Body of pancreas (tissue), 4 donors: Measurements from ENCODE around the gene LHX3.

Experiments used
- POLR2A ChIP-seq, 3 donors: fragments of 450-650 bp; IDR thresholded peaks; one replicate each; pipeline ENCODE4 v1.6.1; 2016; ENCODE audit warnings: antibody characterized with exemption in 3 of 3, mild to moderate bottlenecking in 2 of 3
- TF ChIP-seq, protein P1 (sequence below), 7 experiments: fragments of 450-650 bp in 4 of 7; fragments of 200-600 bp in 3 of 7; sonication (generic) in 3 of 7; IDR thresholded peaks; one replicate each; pipeline ENCODE4 v1.5.1; 2016 to 2019; ENCODE audit warnings: antibody characterized with exemption in 7 of 7

DNA sequence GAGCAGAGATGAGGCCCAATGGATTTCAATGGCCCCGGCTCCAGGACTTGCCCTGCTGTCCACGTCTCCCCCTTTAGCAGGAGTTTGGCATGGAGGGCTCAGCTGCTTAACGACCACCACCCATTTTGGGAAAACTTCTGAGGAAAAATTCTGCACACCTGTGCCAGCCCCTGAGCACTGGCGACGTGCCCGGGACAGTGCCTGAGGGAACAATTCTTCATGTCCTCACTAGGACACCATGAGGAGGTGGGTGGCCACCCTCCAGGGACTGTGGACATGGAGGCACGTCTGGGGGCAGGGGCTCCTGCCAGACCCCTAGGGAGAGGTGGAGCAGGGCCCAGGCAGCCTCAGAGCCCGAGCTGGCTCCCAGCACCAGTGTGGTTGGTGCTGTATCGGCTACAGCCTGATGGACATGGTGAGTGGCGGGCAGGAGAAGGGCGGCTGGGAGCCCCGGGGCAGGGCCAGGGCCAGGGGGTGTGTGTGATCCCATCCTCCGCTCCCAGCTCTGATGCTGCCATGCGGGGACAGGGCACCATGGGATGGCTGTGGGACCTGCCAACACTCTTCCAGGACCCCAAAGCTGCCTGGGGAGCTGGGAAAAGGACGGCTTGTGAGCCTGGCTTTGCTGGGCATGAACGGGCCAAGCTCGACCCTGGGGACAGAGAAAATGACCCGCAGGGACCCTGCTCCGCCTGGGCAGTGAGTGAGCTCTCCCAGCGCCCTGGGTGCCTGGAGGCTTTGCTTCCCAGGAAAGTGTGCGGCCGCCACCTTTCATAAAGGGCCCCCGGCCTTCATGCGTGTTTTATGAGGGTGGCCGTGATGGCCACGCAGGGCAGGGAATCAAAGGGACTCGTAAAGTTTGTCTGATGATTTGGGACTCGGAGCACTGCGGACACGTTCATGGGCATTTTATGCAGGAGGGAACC, 44.3 kb upstream of the LHX3 start:
- TF ChIP-seq POLR2A (IDR thresholded peaks at IDR 0.05) = no peak
- TF ChIP-seq, protein P1, sequence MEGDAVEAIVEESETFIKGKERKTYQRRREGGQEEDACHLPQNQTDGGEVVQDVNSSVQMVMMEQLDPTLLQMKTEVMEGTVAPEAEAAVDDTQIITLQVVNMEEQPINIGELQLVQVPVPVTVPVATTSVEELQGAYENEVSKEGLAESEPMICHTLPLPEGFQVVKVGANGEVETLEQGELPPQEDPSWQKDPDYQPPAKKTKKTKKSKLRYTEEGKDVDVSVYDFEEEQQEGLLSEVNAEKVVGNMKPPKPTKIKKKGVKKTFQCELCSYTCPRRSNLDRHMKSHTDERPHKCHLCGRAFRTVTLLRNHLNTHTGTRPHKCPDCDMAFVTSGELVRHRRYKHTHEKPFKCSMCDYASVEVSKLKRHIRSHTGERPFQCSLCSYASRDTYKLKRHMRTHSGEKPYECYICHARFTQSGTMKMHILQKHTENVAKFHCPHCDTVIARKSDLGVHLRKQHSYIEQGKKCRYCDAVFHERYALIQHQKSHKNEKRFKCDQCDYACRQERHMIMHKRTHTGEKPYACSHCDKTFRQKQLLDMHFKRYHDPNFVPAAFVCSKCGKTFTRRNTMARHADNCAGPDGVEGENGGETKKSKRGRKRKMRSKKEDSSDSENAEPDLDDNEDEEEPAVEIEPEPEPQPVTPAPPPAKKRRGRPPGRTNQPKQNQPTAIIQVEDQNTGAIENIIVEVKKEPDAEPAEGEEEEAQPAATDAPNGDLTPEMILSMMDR (IDR thresholded peaks at IDR 0.05) = no peak
